ENCODE results near the gene TUT7. TPM values are rescaled to one million over a fixed set of nuclear protein-coding genes. Genes with fewer than 3 reads are reported as not detected.

The TUT7 gene
- total and polyA plus RNA-seq, 10 of the 15 experiments (the other 5 are each of a cell fraction or from before 2014, with no cell fraction given): 10.0 to 49.8 (median 30.4) TPM

DNA sequence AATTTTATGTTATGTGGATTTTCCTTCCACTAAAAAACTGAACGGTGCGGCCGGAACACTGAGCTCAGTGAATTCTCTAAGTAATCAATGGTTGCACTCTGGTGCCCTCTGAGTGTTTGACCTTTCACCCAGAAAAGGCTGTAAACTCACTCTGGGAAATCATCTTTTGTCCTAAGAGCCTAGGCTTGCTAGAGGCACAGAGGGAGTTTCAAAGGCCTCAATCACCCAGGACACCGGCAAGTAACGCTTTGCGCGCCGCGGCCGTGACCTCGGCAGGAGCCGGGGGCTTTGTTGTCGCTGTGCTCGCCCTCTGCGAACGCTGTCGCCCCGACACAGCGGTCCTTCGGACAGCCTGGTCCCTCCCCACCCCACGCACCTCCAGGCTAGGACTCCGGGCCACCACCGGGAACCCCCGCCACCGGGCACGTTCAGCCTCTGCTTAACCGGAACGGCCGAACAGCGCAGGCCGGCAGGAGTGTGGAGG lies 72.6 kb downstream of the TUT7 start (continued):
- TF ChIP-seq CBX3 (IDR thresholded peaks at IDR 0.05; ENCODE audit: borderline replicate concordance, low read depth): no peak
- no peak for TF ChIP-seq CHD2 (IDR thresholded peaks at IDR 0.05; ENCODE audit: borderline replicate concordance, low read depth, low read length)
- no peak for TF ChIP-seq CBX5 (IDR thresholded peaks at IDR 0.05; ENCODE audit: low read depth)
- no peak for TF ChIP-seq RCOR1 (conservative IDR thresholded peaks at IDR 0.05; ENCODE audit: low read depth, low read length)
- peak; percentile 32; the same call in 1 of the 2 replicates for TF ChIP-seq SMARCA5 (IDR thresholded peaks at IDR 0.05)
- no peak for TF ChIP-seq BCL11A (IDR thresholded peaks at IDR 0.05; ENCODE audit: low read depth, low read length)
- TF ChIP-seq MYC (IDR thresholded peaks at IDR 0.05; ENCODE audit: insufficient read depth, insufficient read length, insufficient replicate concordance, low read length, severe bottlenecking): no peak
- TF ChIP-seq SMC3 (IDR thresholded peaks at IDR 0.05; ENCODE audit: borderline replicate concordance, low read length): no peak
- TF ChIP-seq JUNB (IDR thresholded peaks at IDR 0.05): no peak
- TF ChIP-seq IKZF2 (IDR thresholded peaks at IDR 0.05): no peak
- TF ChIP-seq, protein P1, sequence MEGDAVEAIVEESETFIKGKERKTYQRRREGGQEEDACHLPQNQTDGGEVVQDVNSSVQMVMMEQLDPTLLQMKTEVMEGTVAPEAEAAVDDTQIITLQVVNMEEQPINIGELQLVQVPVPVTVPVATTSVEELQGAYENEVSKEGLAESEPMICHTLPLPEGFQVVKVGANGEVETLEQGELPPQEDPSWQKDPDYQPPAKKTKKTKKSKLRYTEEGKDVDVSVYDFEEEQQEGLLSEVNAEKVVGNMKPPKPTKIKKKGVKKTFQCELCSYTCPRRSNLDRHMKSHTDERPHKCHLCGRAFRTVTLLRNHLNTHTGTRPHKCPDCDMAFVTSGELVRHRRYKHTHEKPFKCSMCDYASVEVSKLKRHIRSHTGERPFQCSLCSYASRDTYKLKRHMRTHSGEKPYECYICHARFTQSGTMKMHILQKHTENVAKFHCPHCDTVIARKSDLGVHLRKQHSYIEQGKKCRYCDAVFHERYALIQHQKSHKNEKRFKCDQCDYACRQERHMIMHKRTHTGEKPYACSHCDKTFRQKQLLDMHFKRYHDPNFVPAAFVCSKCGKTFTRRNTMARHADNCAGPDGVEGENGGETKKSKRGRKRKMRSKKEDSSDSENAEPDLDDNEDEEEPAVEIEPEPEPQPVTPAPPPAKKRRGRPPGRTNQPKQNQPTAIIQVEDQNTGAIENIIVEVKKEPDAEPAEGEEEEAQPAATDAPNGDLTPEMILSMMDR (IDR thresholded peaks at IDR 0.05 in 2 of 3, conservative IDR thresholded peaks at IDR 0.05 in 1 of 3; ENCODE audit: control insufficient read depth in 2 of 3, extremely low read depth in 1 of 3, insufficient read depth in 1 of 3, low read depth in 3 of 3, low read length in 3 of 3): no peak
- TF ChIP-seq, protein P2, sequence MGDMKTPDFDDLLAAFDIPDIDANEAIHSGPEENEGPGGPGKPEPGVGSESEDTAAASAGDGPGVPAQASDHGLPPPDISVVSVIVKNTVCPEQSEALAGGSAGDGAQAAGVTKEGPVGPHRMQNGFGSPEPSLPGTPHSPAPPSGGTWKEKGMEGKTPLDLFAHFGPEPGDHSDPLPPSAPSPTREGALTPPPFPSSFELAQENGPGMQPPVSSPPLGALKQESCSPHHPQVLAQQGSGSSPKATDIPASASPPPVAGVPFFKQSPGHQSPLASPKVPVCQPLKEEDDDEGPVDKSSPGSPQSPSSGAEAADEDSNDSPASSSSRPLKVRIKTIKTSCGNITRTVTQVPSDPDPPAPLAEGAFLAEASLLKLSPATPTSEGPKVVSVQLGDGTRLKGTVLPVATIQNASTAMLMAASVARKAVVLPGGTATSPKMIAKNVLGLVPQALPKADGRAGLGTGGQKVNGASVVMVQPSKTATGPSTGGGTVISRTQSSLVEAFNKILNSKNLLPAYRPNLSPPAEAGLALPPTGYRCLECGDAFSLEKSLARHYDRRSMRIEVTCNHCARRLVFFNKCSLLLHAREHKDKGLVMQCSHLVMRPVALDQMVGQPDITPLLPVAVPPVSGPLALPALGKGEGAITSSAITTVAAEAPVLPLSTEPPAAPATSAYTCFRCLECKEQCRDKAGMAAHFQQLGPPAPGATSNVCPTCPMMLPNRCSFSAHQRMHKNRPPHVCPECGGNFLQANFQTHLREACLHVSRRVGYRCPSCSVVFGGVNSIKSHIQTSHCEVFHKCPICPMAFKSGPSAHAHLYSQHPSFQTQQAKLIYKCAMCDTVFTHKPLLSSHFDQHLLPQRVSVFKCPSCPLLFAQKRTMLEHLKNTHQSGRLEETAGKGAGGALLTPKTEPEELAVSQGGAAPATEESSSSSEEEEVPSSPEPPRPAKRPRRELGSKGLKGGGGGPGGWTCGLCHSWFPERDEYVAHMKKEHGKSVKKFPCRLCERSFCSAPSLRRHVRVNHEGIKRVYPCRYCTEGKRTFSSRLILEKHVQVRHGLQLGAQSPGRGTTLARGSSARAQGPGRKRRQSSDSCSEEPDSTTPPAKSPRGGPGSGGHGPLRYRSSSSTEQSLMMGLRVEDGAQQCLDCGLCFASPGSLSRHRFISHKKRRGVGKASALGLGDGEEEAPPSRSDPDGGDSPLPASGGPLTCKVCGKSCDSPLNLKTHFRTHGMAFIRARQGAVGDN (IDR thresholded peaks at IDR 0.05): no peak
- no peak for TF ChIP-seq SREBF2 (IDR thresholded peaks at IDR 0.05; ENCODE audit: low read length)
- no peak for TF ChIP-seq PML (IDR thresholded peaks at IDR 0.05; ENCODE audit: low read length)
- TF ChIP-seq, protein P3, sequence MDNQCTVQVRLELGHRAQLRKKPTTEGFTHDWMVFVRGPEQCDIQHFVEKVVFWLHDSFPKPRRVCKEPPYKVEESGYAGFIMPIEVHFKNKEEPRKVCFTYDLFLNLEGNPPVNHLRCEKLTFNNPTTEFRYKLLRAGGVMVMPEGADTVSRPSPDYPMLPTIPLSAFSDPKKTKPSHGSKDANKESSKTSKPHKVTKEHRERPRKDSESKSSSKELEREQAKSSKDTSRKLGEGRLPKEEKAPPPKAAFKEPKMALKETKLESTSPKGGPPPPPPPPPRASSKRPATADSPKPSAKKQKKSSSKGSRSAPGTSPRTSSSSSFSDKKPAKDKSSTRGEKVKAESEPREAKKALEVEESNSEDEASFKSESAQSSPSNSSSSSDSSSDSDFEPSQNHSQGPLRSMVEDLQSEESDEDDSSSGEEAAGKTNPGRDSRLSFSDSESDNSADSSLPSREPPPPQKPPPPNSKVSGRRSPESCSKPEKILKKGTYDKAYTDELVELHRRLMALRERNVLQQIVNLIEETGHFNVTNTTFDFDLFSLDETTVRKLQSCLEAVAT (IDR thresholded peaks at IDR 0.05): no peak
- no peak for TF ChIP-seq SP1 (IDR thresholded peaks at IDR 0.05; ENCODE audit: low read depth, low read length)
- TF ChIP-seq POU2F2 (IDR thresholded peaks at IDR 0.05; ENCODE audit: borderline replicate concordance, low read depth, low read length): no peak
- 0 out of 2 replicates have a peak, but pooled peaks have one; percentile 32 for TF ChIP-seq RBBP5 (conservative IDR thresholded peaks at IDR 0.05)
- TF ChIP-seq CREB1 (IDR thresholded peaks at IDR 0.05; ENCODE audit: low read depth): no peak
- TF ChIP-seq ZNF207 (IDR thresholded peaks at IDR 0.05; ENCODE audit: borderline replicate concordance): no peak
- TF ChIP-seq TCF12 (IDR thresholded peaks at IDR 0.05; ENCODE audit: low read depth, low read length): no peak
- no peak for TF ChIP-seq TARDBP (IDR thresholded peaks at IDR 0.05; ENCODE audit: borderline replicate concordance)
- TF ChIP-seq PAX5 (IDR thresholded peaks at IDR 0.05; ENCODE audit: borderline replicate concordance, low read depth, low read length): no peak
- no peak for TF ChIP-seq ZNF384 (IDR thresholded peaks at IDR 0.05; ENCODE audit: borderline replicate concordance, low read depth, low read length)
- TF ChIP-seq NBN (IDR thresholded peaks at IDR 0.05): peak; percentile 40; the same call in 1 of the 2 replicates
- TF ChIP-seq SMAD5 (IDR thresholded peaks at IDR 0.05; ENCODE audit: low read depth): no peak
- peak in 1 of 2 experiments; percentile 88; a peak in 2 of 4 replicates for TF ChIP-seq BHLHE40 (IDR thresholded peaks at IDR 0.05; ENCODE audit: borderline replicate concordance in 1 of 2, low read depth in 2 of 2, low read length in 1 of 2)
